ENCODE measurements around the gene C12orf75.
A peak's percentile ranks its signal among the peaks of the same experiment; 100 is the strongest.
"Not testable (repeated sequence)": the region's sequence is repeated elsewhere in the genome, so short reads cannot be mapped to it uniquely, and the experiment has no call there.

The C12orf75 gene

GRCh38 chr12:105310476-105311085 lies 19.9 kb upstream of the C12orf75 start:
- not testable (repeated sequence) for ATAC-seq

- not testable (repeated sequence) for ATAC-seq
Measured at GRCh38 chr12:105311936-105312335, 18.6 kb upstream of the C12orf75 start.

GRCh38 chr12:105313755-105314154 lies 16.7 kb upstream of the C12orf75 start:
- ATAC-seq, result not testable (repeated sequence)

GRCh38 chr12:105315130-105315529 lies 15.4 kb upstream of the C12orf75 start:
- ATAC-seq, result no peak

- ATAC-seq, result no peak
Measured at GRCh38 chr12:105315726-105316125, 14.8 kb upstream of the C12orf75 start.

GRCh38 chr12:105316931-105317852 lies 13.3 kb upstream of the C12orf75 start:
- no peak for ATAC-seq

GRCh38 chr12:105317942-105318621 lies 12.4 kb upstream of the C12orf75 start:
- no peak for ATAC-seq

GRCh38 chr12:105318651-105319483 lies 11.6 kb upstream of the C12orf75 start:
- ATAC-seq, result no peak

- no peak for ATAC-seq
Measured at GRCh38 chr12:105319691-105320209, 10.7 kb upstream of the C12orf75 start.

- ATAC-seq, result no peak
Measured at GRCh38 chr12:105321125-105321524, 9.4 kb upstream of the C12orf75 start.

- ATAC-seq, result no peak
Measured at GRCh38 chr12:105322070-105322469, 8.4 kb upstream of the C12orf75 start.

GRCh38 chr12:105324704-105325103 lies 5.8 kb upstream of the C12orf75 start:
- no peak for ATAC-seq

- ATAC-seq, result no peak
Measured at GRCh38 chr12:105325117-105325516, 5.4 kb upstream of the C12orf75 start.

- no peak for ATAC-seq
Measured at GRCh38 chr12:105329926-105330282, 587 bp upstream of the C12orf75 start.

GRCh38 chr12:105330931-105331804 lies 677 bp downstream of the C12orf75 start:
- ATAC-seq, result peak in 1 of 2 donors; percentile 11

GRCh38 chr12:105331805-105332251 lies 1.3 kb downstream of the C12orf75 start:
- peak in 1 of 2 donors; percentile 15 for ATAC-seq

GRCh38 chr12:105332286-105332685 lies 1.8 kb downstream of the C12orf75 start:
- not testable (repeated sequence) for ATAC-seq

- no peak for ATAC-seq
Measured at GRCh38 chr12:105332925-105333324, 2.4 kb downstream of the C12orf75 start.

- no peak for ATAC-seq
Measured at GRCh38 chr12:105334001-105334400, 3.5 kb downstream of the C12orf75 start.

GRCh38 chr12:105334582-105334981 lies 4.1 kb downstream of the C12orf75 start:
- no peak for ATAC-seq

- no peak for ATAC-seq
Measured at GRCh38 chr12:105335856-105336255, 5.4 kb downstream of the C12orf75 start.

All from activated CD4-positive, CD25-positive, alpha-beta regulatory T cell treated with anti-CD3 and anti-CD28 coated beads, Interleukin-2, amount 50 U/mL, for 24 hours (primary cell).